Fibroblast of mammary gland (primary cell): ENCODE measurements around the gene TPK1.
A peak's percentile ranks its signal among the peaks of the same experiment; 100 is the strongest.

Experiments
- DNase-seq: peaks from one replicate; pipeline ENCODE4 v3.0.0-alpha.2; 2010; ENCODE audit warnings: low read depth
- H3K4me3 ChIP-seq: 2 replicates; pipeline ENCODE4 v1.5.1; 2011; ENCODE audit warnings: low read depth, mild to moderate bottlenecking, low read length, moderate library complexity; ENCODE audit not compliant: control insufficient read depth
- TF ChIP-seq, protein P1 (sequence below): conservative IDR thresholded peaks from 2 replicates; pipeline ENCODE4 v1.5.1; 2011; ENCODE audit warnings: low read depth, low read length, inconsistent platforms; ENCODE audit not compliant: control insufficient read depth, insufficient read depth

Gene TPK1

DNA sequence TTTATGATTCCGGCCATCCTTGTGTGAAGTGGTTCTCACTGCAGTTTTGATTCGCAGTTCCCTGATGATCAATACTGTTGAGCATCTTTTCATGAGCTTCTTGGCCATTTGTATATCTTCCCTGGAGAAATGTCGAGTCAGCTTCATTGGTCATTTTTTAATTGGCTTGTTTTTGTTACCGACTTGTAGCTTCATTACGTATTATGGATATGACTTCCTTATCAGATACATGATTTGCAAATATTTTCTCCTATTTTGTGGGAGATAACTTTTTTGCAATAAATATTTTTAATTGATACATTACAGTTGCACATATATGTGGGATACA lies 27.4 kb upstream of the TPK1 start:
- TF ChIP-seq, protein P1, sequence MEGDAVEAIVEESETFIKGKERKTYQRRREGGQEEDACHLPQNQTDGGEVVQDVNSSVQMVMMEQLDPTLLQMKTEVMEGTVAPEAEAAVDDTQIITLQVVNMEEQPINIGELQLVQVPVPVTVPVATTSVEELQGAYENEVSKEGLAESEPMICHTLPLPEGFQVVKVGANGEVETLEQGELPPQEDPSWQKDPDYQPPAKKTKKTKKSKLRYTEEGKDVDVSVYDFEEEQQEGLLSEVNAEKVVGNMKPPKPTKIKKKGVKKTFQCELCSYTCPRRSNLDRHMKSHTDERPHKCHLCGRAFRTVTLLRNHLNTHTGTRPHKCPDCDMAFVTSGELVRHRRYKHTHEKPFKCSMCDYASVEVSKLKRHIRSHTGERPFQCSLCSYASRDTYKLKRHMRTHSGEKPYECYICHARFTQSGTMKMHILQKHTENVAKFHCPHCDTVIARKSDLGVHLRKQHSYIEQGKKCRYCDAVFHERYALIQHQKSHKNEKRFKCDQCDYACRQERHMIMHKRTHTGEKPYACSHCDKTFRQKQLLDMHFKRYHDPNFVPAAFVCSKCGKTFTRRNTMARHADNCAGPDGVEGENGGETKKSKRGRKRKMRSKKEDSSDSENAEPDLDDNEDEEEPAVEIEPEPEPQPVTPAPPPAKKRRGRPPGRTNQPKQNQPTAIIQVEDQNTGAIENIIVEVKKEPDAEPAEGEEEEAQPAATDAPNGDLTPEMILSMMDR = no peak
- H3K4me3 ChIP-seq = no peak overlapping the region
- DNase-seq = no peak

DNA sequence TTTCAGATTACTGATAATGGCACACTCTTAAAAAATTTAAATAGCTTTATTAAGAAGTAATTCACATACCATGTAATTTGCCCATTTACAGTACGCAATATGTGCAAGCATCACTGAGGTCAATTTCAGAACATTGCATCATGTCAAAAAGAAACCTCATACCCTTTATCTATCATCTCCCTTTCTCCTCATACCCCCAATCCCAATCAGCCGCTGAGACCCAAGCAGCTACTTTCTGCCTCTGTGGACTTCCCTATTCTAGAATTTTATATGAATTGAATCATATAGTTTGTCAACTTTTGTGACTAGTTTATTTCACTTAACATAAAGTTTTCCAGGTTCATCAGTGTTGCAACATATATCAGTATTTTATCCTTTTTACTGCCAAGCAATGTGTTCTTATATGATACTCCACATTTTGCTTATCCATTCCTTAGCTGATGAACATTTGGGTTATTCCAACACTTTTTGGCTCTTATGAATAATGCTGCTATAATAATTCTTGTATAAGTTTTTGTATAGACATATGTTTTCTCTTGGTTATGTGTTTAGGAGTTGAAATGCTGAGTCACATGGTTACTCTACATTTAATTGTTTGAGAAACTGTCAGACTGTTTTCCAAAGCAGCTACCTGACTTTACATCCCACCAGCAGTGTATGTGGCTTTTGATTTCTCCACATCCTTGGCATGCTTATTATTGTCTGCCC lies 26.9 kb upstream of the TPK1 start:
- no peak for DNase-seq
- TF ChIP-seq, protein P1 = no peak

DNA sequence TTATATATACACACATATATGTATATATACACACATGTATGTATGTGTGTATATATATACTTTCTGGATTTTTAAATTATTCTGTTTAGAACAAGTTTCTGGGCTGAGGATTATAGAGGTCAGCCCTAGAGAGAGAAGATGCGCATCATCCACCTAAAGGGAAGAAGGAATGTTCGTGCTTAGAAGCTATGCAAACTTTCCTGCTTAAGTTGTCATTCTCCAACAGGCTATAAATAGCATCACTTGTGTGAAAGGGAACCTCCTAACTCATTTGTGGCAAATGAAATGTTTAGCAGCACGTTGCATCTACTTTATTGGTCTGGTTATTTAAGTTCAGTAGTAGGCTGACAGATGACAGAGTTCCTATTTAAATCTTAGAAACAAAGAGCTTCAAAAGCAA lies 23.9 kb upstream of the TPK1 start:
- TF ChIP-seq, protein P1 = no peak
- no peak overlapping the region for H3K4me3 ChIP-seq
- DNase-seq = no peak

More for the DNA sequence above, 26.9 kb upstream of the TPK1 start:
- no peak overlapping the region for H3K4me3 ChIP-seq

DNA sequence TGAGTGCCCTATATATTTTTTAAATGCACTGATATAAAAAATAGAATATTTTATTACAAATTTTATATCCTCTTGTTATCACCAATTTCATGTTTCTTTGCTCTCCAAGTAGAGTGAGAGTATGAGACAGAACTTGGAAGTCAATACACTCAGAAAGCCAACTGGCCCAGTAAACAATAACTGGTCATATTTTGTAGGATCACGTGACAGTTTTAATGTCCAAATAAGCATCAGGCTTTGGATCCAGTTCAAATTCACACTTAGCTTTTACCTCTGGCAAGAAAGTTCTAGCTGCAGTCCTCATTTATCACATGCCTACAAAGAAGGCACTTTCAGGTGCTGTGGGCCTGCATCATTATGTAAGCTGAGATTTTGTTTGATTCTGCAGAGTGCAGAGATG lies 21.6 kb upstream of the TPK1 start:
- TF ChIP-seq, protein P1 = no peak

DNA sequence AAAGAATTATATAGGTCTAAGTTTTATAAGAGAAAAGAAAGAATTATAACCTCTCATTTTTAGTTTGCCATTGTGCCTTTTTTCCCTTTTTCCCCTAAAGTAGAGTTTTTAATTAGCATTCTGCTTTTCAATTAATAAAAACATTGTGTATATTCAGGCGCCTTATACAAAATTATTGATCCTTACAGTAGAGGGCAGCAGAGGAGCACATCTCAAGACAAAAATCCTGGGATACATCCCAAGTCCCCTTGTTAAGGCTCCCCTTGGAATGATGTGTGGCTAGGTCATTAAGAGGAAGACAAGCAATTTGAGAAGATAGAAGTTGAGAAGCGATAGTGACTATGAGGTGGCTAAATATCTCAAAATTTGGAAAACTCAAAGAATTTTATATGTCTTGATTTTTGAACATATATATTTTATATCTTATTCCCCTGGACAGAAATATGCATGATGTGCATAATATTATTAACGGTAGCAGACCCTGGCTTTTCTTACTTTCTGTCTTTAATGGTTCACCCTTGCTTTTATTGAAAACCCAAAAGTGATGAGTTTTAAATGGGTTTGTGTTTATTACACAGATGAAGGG lies 19.1 kb upstream of the TPK1 start:
- TF ChIP-seq, protein P1 = peak; percentile 57
- peak; percentile 52 for DNase-seq
- H3K4me3 ChIP-seq = no peak overlapping the region

More for the DNA sequence above, 21.6 kb upstream of the TPK1 start:
- DNase-seq = no peak
- H3K4me3 ChIP-seq = no peak overlapping the region

DNA sequence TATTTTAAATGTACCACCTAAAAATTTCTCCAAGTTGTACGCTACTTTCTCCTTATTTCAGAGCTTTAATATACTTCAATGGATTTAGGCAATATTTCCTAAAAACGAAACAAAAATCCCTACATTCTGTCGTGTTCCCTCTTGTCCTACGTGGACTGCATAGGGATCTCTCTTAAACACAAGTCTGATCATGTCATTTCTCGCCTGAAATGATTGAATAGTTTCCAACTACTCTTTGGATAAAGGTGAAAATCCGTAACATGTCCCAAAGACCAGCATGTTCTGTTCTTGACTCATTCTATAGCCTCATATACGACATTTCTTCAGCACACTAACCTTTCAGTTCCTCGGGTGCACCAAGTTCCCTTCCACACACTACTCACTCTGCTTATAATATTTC lies 17.7 kb upstream of the TPK1 start:
- DNase-seq = no peak
- TF ChIP-seq, protein P1 = no peak
- H3K4me3 ChIP-seq = no peak overlapping the region
